ENCODE data around the gene TSHZ1. TPM values are rescaled to one million over a fixed set of nuclear protein-coding genes. Genes with fewer than 3 reads are reported as not detected.

TSHZ1 gene
- total RNA-seq, 1 donor from 2014 or later: 1.3 TPM

DNA sequence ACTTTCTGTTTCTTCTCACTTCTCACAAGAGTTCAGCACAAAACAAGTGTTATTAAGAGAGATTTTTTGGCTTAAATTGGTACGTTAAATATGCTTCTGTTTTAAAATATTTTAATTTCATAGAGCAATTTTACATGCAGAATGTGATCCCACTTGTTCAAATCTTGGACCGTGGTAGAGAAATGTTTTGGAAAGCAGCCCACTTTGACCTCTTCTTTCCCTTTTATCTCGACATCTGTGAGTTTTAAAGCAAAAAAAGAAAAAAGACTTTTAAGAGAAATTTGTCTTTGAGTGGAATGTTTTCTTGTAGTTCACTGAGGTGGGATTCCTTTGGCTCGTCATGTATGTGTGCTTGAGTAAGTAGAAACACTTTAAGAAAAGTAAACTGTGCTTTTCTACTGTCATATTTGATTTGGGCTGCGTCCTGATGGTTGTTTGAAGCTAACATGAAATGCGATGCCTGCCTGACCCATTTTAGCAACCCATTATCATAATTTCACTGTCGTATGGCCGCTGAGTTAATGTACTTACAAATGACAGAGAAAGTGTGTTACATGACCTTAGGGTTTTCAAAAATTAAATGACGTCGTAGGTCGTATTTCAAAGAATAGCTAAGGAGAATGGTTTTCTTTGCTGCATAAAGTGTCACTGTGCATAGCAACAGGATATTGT is 54.5 kb downstream of the TSHZ1 start:
- no peak overlapping the region for H3K4me3 ChIP-seq (ENCODE audit: low read depth, low read length)
- no peak for FAIRE-seq

DNA sequence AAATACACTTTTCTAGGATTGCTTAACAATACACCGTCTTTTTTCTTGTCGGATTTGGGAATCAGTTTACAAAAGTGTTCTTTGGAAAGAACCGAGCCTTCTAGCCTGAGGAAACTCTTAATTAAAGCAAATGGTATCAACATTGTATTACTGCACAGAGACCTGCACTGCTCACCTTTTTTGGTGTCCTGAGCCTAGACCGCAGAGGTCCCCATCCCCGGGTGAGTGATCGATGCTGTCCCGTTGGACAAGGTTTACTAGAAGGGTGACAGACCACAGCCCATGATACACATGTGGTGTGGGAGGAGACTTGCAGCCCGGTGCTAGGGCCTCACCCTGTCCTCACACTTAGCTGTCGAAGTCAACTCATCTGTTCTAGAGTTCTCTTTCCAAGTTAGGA is 55.3 kb downstream of the TSHZ1 start:
- DNase-seq (ENCODE audit: low read depth): no peak
- FAIRE-seq: no peak
- TF ChIP-seq, protein P1, sequence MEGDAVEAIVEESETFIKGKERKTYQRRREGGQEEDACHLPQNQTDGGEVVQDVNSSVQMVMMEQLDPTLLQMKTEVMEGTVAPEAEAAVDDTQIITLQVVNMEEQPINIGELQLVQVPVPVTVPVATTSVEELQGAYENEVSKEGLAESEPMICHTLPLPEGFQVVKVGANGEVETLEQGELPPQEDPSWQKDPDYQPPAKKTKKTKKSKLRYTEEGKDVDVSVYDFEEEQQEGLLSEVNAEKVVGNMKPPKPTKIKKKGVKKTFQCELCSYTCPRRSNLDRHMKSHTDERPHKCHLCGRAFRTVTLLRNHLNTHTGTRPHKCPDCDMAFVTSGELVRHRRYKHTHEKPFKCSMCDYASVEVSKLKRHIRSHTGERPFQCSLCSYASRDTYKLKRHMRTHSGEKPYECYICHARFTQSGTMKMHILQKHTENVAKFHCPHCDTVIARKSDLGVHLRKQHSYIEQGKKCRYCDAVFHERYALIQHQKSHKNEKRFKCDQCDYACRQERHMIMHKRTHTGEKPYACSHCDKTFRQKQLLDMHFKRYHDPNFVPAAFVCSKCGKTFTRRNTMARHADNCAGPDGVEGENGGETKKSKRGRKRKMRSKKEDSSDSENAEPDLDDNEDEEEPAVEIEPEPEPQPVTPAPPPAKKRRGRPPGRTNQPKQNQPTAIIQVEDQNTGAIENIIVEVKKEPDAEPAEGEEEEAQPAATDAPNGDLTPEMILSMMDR (IDR thresholded peaks at IDR 0.05; ENCODE audit: insufficient read depth, low read length, severe bottlenecking): no peak

More for the DNA sequence above, 54.5 kb downstream of the TSHZ1 start:
- DNase-seq (ENCODE audit: low read depth): no peak
- no peaks in the 10 kb centered on the region for H3K27me3 ChIP-seq (ENCODE audit: control insufficient read depth, insufficient read depth, low read length)
- TF ChIP-seq, protein P1 (IDR thresholded peaks at IDR 0.05; ENCODE audit: insufficient read depth, low read length, severe bottlenecking): no peak
- no peaks in the 10 kb centered on the region for H3K36me3 ChIP-seq (ENCODE audit: control insufficient read depth, insufficient read depth, low read length)

DNA sequence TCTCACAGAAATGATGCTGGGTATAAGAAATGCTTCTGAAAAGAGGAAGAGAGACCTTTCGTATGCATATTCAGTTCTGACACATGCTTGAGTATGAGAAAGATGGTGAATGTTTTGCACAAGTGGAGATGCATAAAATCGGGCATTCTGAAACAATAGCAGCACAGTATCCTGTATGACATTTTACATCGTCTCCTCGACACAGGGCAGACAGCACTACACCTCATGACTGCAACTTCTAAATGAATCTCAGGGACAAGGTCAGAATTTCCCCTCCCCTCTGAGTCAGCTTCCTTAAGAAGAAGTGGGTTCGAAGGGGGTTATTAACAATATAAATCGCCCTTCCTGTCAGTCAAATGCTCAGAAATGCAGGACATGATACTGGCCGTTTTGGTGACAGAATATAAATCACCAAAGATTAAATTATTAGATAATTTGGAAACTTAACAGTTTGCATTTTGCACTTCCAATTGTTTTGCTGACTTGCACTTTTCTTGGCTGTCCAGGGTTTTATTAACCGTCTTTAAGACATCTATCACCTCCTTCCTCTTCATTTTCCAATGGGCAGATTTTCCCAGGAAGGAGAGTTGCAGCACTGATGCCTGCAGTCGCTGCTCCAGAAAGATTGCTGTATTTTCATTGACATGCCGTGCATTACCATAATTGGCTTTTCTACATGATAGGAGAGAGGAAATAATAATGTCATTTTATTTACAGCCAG is 57.2 kb downstream of the TSHZ1 start:
- TF ChIP-seq, protein P1 (IDR thresholded peaks at IDR 0.05; ENCODE audit: insufficient read depth, low read length, severe bottlenecking): no peak
- no peaks in the 10 kb centered on the region for H3K36me3 ChIP-seq (ENCODE audit: control insufficient read depth, insufficient read depth, low read length)
- DNase-seq (ENCODE audit: low read depth): no peak
- FAIRE-seq: no peak
- H3K27me3 ChIP-seq (ENCODE audit: control insufficient read depth, insufficient read depth, low read length): no peaks in the 10 kb centered on the region
- H3K4me3 ChIP-seq (ENCODE audit: low read depth, low read length): no peak overlapping the region

More for the DNA sequence above, 55.3 kb downstream of the TSHZ1 start:
- Histone ChIP-seq H3K27me3 (ENCODE audit: control insufficient read depth, insufficient read depth, low read length) (no peaks in the 10 kb centered on the region), H3K36me3 (ENCODE audit: control insufficient read depth, insufficient read depth, low read length) (no peaks in the 10 kb centered on the region), H3K4me3 (ENCODE audit: low read depth, low read length) (no peak overlapping the region)

DNA sequence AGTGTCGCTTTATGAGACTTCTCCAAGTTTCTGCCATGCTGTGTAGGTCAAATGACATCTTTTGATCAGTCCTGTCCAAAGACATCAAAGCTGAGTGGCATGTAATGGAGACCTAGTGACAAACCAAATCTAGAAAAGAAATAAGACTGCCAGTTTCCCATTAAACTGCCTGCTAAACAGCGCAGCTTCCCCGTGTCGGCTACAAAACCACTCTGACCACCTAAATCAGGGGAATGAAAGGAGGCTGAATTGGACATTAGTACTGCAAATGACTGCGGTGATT is 57.7 kb downstream of the TSHZ1 start:
- TF ChIP-seq, protein P1 (IDR thresholded peaks at IDR 0.05; ENCODE audit: insufficient read depth, low read length, severe bottlenecking): no peak
- Histone ChIP-seq H3K4me3 (ENCODE audit: low read depth, low read length) (no peak overlapping the region), H3K36me3 (ENCODE audit: control insufficient read depth, insufficient read depth, low read length) (no peaks in the 10 kb centered on the region), H3K27me3 (ENCODE audit: control insufficient read depth, insufficient read depth, low read length) (no peaks in the 10 kb centered on the region)
- no peak for FAIRE-seq
- no peak for DNase-seq (ENCODE audit: low read depth)

DNA sequence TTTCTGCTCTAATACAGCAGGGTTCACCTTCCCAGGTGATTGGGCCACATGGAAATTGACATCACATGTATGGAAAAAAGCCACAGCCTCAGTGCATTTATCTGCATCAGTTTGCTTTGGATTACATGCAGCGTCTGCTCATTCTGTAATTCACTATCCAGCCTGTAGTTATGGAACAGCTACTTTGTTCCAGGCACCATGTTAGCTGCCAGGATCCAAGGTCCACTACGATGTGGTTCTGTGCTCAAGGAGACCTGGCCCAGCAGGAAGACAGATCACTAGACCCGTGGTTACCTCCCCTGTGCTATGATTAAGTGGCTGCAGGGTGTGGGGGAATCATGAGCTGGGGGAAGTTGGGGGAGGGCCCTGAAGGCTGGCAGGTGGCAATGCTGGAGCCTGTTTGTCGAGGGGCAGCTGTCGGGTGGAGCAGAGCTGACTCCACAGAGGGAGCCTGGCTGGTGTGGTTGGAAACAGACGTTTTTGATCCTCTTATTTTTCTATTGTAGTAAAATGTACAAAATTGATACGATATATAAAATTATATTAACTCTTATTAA is 58.6 kb downstream of the TSHZ1 start:
- H3K27me3 ChIP-seq (ENCODE audit: control insufficient read depth, insufficient read depth, low read length): no peaks in the 10 kb centered on the region
- TF ChIP-seq, protein P1 (IDR thresholded peaks at IDR 0.05; ENCODE audit: insufficient read depth, low read length, severe bottlenecking): no peak
- no peaks in the 10 kb centered on the region for H3K36me3 ChIP-seq (ENCODE audit: control insufficient read depth, insufficient read depth, low read length)
- FAIRE-seq: no peak
- no peak overlapping the region for H3K4me3 ChIP-seq (ENCODE audit: low read depth, low read length)
- DNase-seq (ENCODE audit: low read depth): no peak
